A549 treated with AZD9567 at 1 μM for 4 hours (cell line): ENCODE results near the gene INO80E. TPM values are rescaled to one million over a fixed set of nuclear protein-coding genes. Genes with fewer than 3 reads are reported as not detected.

Experiments
- total RNA-seq: library from RNA; stranded (reverse); fragments of 200-300 nt; extraction: Qiagen RNA extraction; gene quantifications from 5 replicates; pipeline ENCODE4 v1.2.3, GENCODE V29; 2022; ENCODE audit not compliant: insufficient read depth

Gene INO80E, protein sequence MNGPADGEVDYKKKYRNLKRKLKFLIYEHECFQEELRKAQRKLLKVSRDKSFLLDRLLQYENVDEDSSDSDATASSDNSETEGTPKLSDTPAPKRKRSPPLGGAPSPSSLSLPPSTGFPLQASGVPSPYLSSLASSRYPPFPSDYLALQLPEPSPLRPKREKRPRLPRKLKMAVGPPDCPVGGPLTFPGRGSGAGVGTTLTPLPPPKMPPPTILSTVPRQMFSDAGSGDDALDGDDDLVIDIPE
- total RNA-seq = 87.3 to 104 TPM (median 98.6 TPM) in 5 replicates

DNA sequence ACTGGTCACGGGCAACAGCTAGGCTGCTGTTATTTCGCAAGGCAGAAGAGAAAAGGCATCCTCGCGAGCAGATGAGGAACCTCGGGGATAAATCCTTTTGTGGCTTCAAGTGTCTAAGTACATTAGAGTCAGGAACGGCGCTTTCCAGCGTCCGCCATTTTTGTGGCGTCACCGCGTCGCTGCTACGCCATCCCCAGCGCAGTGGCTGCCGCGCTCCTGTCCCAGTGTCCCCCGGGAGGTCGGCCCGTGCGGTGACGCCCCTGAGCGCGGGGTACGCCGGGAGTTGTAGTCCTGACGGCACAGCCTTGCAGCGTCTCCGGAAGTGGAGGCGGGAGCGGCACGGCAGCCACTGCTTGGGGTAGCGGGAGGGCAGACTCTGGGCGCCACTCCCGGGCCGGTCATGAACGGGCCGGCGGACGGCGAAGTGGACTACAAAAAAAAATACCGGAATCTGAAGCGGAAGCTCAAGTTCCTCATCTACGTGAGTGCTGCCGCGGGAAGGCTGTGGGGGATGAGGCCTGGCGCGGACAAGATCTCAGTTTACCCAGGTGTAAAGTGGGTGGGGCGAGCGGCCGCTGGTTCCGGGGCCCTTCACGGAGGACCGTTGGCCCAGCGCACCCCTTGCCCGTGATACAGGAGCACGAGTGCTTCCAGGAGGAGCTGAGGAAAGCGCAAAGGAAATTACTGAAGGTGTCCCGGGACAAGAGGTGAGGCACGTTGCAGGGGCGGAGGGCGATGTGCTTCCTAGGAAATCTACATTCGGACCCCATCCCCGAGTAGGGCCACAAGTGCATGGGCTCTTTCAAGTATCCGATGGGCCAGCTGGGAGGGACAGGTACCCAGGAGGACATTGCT, at the start of gene INO80E:
TSS of gene INO80E (plus strand) at position 331 of the 855 bp plus-strand sequence. CDS start at position 401, 70 bp downstream.

DNA sequence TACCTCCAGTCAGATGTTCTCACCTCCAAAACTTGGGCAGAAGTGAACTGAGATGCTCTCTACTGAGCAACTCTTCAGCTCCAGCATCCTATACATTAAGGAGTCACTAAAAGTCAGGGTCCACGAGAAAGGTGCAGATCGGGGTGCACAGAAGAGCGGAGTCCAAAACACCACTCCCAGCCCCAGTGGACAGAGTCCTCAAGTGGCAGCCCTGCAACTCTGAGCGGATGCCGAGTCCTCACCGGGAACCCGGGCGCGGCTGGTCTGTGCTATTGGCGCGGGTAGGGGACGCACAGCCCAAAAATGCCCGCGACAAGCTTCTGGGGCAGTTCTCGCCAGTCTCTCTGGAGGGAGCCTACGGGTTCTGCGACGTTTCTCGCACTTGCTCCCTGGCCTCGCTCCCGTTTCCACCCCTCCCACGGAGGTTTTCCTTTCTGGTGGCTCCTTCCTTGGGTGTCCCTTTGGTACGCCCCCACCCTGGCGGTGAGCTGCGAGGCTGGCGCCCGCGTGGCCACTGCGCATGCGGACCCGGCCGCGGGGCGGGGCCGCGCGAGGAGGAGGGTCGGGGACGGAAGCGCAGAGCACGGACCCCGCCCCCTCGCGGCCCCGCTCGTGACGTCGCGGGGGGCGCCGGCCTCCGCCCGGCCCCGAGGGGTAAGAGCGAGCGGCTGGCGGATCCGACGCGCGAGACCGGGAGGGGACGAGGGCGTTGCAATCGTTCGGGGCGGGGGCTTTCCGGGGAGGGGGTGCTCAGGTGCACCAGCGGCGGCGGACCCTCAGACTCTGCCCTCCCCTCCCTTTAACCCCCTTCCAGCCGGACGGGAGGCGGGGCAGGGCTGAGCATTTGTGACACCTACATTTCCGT, 34.3 kb upstream of the INO80E start, which contains the start of gene TMEM219:
TSS of gene TMEM219 (plus strand) at position 601 of the 865 bp plus-strand sequence. CDS start 1,065 bp downstream, outside the sequence.

GRCh38 chr16:29973384-29974246, 22.4 kb upstream of the INO80E start, which contains the start of gene TAOK2:
Gene TAOK2, plus strand, starts transcription at chr16:29973868. Its CDS starts 3,905 bp downstream, at chr16:29977773.

GRCh38 chr16:29995324-29995910, 624 bp upstream of the INO80E start, which contains the start of gene HIRIP3:
Gene HIRIP3, minus strand, starts transcription at chr16:29995617. Its CDS starts 12 bp downstream, at chr16:29995605.

DNA sequence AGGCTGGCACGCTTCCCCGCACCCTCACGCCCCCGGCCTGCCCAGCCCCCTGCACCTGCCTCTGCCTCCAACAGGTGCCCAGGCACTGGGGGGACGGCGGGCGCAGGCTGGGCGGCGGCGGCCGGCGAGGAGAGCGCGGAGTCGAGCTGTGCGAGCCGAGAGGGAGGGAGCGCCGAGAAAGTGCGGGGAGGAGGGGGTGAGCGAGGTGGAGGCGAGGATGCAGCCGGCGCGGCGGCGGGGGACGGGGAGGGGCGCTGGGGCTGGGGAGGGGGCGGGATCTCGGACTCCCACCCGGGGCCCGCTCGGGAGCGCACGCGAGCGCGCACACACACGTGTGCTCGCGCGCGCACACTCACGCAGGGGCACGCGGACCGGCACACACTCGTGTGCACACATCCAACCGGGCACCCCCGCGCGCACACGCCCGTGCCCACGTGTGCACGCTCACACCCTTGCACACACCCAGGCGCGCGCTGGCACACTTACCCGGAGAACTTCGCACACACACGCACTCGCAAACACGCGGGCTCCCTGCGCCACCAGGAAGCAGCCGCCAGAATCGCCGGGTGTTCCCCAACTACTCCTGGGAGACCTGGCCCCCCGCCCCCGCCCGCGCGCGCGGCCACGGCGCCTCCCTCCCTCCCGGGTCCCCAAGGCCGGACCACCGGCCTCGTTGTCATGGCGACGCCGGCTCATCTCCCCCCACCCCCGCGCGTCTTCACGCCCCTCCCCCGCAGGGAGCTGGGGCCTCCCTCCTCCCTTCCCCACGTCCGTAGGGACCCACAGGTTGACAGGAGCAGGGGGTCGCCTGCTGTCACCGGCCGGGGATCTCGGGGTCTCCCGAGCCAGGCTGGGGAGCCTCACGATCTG, 15.0 kb downstream of the INO80E start, which contains the start of gene DOC2A:
TSS of gene DOC2A (minus strand) at position 184 of the 870 bp plus-strand sequence. CDS start 805 bp downstream, outside the sequence.

GRCh38 chr16:30022887-30023286, 26.8 kb downstream of the INO80E start, which contains the start of gene C16orf92:
Gene C16orf92, plus strand, starts transcription at chr16:30023198. Its CDS starts 143 bp downstream, at chr16:30023341.

DNA sequence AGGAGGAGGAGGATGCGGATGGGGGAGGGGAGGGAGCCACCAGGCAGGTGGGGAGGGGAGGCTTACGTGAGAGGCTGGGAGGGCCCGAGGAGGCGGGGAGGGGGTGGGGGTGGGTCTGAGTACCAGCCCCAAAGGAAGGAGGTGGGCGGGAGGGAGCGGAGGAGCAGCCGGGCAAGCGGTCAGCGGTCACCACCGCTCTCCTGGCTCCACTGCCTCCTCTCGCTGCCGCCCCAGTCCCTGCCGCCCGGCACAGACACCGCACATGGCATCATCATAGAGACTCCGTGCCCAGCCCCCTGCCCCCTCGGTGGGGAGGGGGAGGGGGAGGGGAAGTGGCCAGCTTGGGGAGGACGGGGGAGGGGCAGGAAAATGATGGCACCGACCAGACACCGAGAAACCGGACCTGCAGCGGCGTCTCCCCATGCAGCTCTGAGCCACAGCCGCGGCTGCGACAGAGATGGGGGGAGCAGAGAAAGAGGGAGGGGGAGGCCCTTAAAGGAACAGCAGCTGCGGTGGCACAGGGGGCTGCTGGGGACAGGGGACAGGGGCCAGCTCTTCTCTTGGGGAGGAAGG, 34.9 kb downstream of the INO80E start, which contains the start of gene TLCD3B:
TSS of gene TLCD3B (minus strand) at position 431 of the 573 bp plus-strand sequence. CDS start 744 bp downstream, outside the sequence.

Other genes starting within 250 kb of the INO80E start
- gene ZG16, start 218.0 kb upstream of the INO80E start, total RNA-seq = not detected in 5 replicates
- gene KIF22, start 205.5 kb upstream of the INO80E start, total RNA-seq = 71.5 to 95.7 TPM (median 89.0 TPM) in 5 replicates
- 133 to 159 TPM (median 151 TPM) in 5 replicates for gene MAZ, start 189.7 kb upstream of the INO80E start, total RNA-seq
- gene PRRT2, start 184.0 kb upstream of the INO80E start, total RNA-seq = 0.22 to 0.35 TPM (median 0.34 TPM) in 4 of 5 replicates, not detected in the other
- gene PAGR1, start 180.1 kb upstream of the INO80E start, total RNA-seq = 27.3 to 42.4 TPM (median 38.8 TPM) in 5 replicates
- gene MVP, start 175.8 kb upstream of the INO80E start, total RNA-seq = 98.8 to 137 TPM (median 127 TPM) in 5 replicates
- gene CDIPT, start 133.0 kb upstream of the INO80E start, total RNA-seq = 57.2 to 95.0 TPM (median 91.4 TPM) in 5 replicates
- 15.8 to 21.0 TPM (median 20.6 TPM) in 5 replicates for gene SEZ6L2, start 96.7 kb upstream of the INO80E start, total RNA-seq
- gene ASPHD1, start 95.8 kb upstream of the INO80E start, total RNA-seq = 19.5 to 28.6 TPM (median 23.6 TPM) in 5 replicates
- gene KCTD13, start 70.0 kb upstream of the INO80E start, total RNA-seq = 13.2 to 21.3 TPM (median 20.2 TPM) in 5 replicates
- gene TMEM219, start 34.2 kb upstream of the INO80E start, total RNA-seq = 80.6 to 98.0 TPM (median 93.6 TPM) in 5 replicates
- 23.1 to 35.4 TPM (median 34.5 TPM) in 5 replicates for gene TAOK2, start 22.4 kb upstream of the INO80E start, total RNA-seq
- 12.8 to 15.6 TPM (median 14.2 TPM) in 5 replicates for gene HIRIP3, start 624 bp upstream of the INO80E start, total RNA-seq
- gene DOC2A, start 14.8 kb downstream of the INO80E start, total RNA-seq = 1.8 to 2.3 TPM (median 2.2 TPM) in 4 of 5 replicates, not detected in the other
- gene C16orf92, start 27.0 kb downstream of the INO80E start, total RNA-seq = not detected in 5 replicates
- 0.25 to 0.43 TPM (median 0.38 TPM) in 4 of 5 replicates, not detected in the other for gene TLCD3B, start 35.0 kb downstream of the INO80E start, total RNA-seq
- gene ALDOA, start 69.5 kb downstream of the INO80E start, total RNA-seq = 1,612 to 1,913 TPM (median 1,799 TPM) in 5 replicates
- gene PPP4C, start 79.8 kb downstream of the INO80E start, total RNA-seq = 138 to 146 TPM (median 142 TPM) in 5 replicates
- 0.12 to 0.32 TPM (median 0.22 TPM) in 4 of 5 replicates, not detected in the other for gene TBX6, start 95.7 kb downstream of the INO80E start, total RNA-seq
- 6.1 to 8.0 TPM (median 7.7 TPM) in 5 replicates for gene YPEL3, start 100.0 kb downstream of the INO80E start, total RNA-seq
- 1.3 to 1.7 TPM (median 1.6 TPM) in 4 of 5 replicates, not detected in the other for gene GDPD3, start 117.3 kb downstream of the INO80E start, total RNA-seq
- gene MAPK3, start 127.0 kb downstream of the INO80E start, total RNA-seq = 26.5 to 32.3 TPM (median 32.1 TPM) in 5 replicates
- gene CORO1A, start 187.4 kb downstream of the INO80E start, total RNA-seq = 2.6 to 4.6 TPM (median 3.1 TPM) in 5 replicates
- gene BOLA2B, start 197.4 kb downstream of the INO80E start, total RNA-seq = 104 to 219 TPM (median 200 TPM) in 5 replicates
- 7.2 to 29.2 TPM (median 20.1 TPM) in 5 replicates for gene SLX1A, start 197.6 kb downstream of the INO80E start, total RNA-seq
- 5.6 to 28.8 TPM (median 7.8 TPM) in 5 replicates for gene SULT1A3, start 203.0 kb downstream of the INO80E start, total RNA-seq